Thymus (tissue), 11 donors: ENCODE measurements around the gene PSORS1C2. TPM values are rescaled to one million over a fixed set of nuclear protein-coding genes. Genes with fewer than 3 reads are reported as not detected.
"Not testable (repeated sequence)": the region's sequence is repeated elsewhere in the genome, so short reads cannot be mapped to it uniquely, and the experiment has no call there.

Experiments used
- DNase-seq, 9 donors: peaks; one replicate each; pipeline ENCODE4 v3.0.0-alpha.2; 2013; ENCODE audit warnings: low spot score in 9 of 9, low read depth in 6 of 9, missing footprints in 1 of 9
- H3K27ac ChIP-seq, 2 donors: one replicate each; pipeline ENCODE4 v1.5.1; 2013; ENCODE audit warnings: control low read depth in 1 of 2, low read depth in 1 of 2, low read length in 1 of 2, mild to moderate bottlenecking in 1 of 2, moderate library complexity in 1 of 2
- H3K27me3 ChIP-seq, 2 donors: one replicate each; pipeline ENCODE4 v1.5.1; 2013; ENCODE audit warnings: low read length in 1 of 2; ENCODE audit not compliant: control insufficient read depth in 2 of 2, insufficient read depth in 1 of 2
- H3K36me3 ChIP-seq, 2 donors: one replicate each; pipeline ENCODE4 v1.5.1; 2013; ENCODE audit warnings: low read length in 1 of 2, mild to moderate bottlenecking in 1 of 2, moderate library complexity in 1 of 2; ENCODE audit not compliant: control insufficient read depth in 2 of 2, insufficient read depth in 2 of 2
- H3K4me1 ChIP-seq, 2 donors: one replicate each; pipeline ENCODE4 v1.5.1; 2013; ENCODE audit warnings: low read length in 2 of 2; ENCODE audit not compliant: control insufficient read depth in 2 of 2, insufficient read depth in 2 of 2
- H3K4me3 ChIP-seq, 2 donors: one replicate each; pipeline ENCODE4 v1.5.1; 2013; ENCODE audit warnings: low read length in 2 of 2, control low read depth in 1 of 2, mild to moderate bottlenecking in 1 of 2
- H3K9me3 ChIP-seq, 2 donors: one replicate each; pipeline ENCODE4 v1.5.1; 2013; ENCODE audit warnings: low read length in 1 of 2, mild to moderate bottlenecking in 1 of 2; ENCODE audit not compliant: control insufficient read depth in 2 of 2, insufficient read depth in 1 of 2
- WGBS: extraction: QIAGEN DNeasy Blood & Tissue Kit; methylation state at CpG from one replicate; pipeline ENCODE4 v1.1.7; 2013; 5-methylcytosine and 5-hydroxymethylcytosine counted together
- polyA plus RNA-seq: library from polyadenylated mRNA; stranded (reverse); fragments of 200-250 nt; gene quantifications from one replicate; pipeline ENCODE4 v1.2.3, GENCODE V29; 2013
- total RNA-seq: library from RNA; stranded (reverse); fragments of 120-200 nt; gene quantifications from one replicate; pipeline ENCODE4 v1.2.4, GENCODE V29; 2013
- donor health status: healthy.

The PSORS1C2 gene
- total and polyA plus RNA-seq, 2 donors = 16.4 TPM; not detected in 1

GRCh38 chr6:31169858-31170599 is 31.2 kb upstream of the PSORS1C2 start:
- H3K36me3 ChIP-seq, H3K9me3 ChIP-seq, H3K27ac ChIP-seq, H3K27me3 ChIP-seq, DNase-seq, H3K4me1 ChIP-seq, H3K4me3 ChIP-seq: not testable (repeated sequence)
- WGBS = 80% methylated on average over 23 of the region's 23 CpGs

- Histone ChIP-seq H3K4me1 (no peaks in the 10 kb centered on the region), H3K27ac (no peak overlapping the region), H3K36me3 (peaks cover 0 to 7% of the 10 kb centered on the region in 2 donors), H3K9me3 (no peaks in the 10 kb centered on the region), H3K4me3 (no peak overlapping the region), H3K27me3 (no peaks in the 10 kb centered on the region)
- no peak for DNase-seq
- 95% methylated on average over 10 of the region's 10 CpGs for WGBS
Measured at GRCh38 chr6:31169123-31169857, 30.4 kb upstream of the PSORS1C2 start.

GRCh38 chr6:31168606-31169005 is 29.7 kb upstream of the PSORS1C2 start:
- Histone ChIP-seq H3K36me3 (peaks cover 0 to 11% of the 10 kb centered on the region in 2 donors), H3K4me3 (no peak overlapping the region), H3K27ac (no peak overlapping the region), H3K9me3 (no peaks in the 10 kb centered on the region), H3K27me3 (no peaks in the 10 kb centered on the region), H3K4me1 (no peaks in the 10 kb centered on the region)
- WGBS = over 99% methylated on average over 3 of the region's 3 CpGs
- DNase-seq = no peak

- Histone ChIP-seq H3K36me3 (peaks cover 16 to 35% of the 10 kb centered on the region in 2 donors), H3K4me1 (no peaks in the 10 kb centered on the region), H3K27ac (no peak overlapping the region), H3K27me3 (no peaks in the 10 kb centered on the region), H3K9me3 (no peaks in the 10 kb centered on the region), H3K4me3 (no peak overlapping the region)
- 77% methylated on average over 5 of the region's 5 CpGs for WGBS
- no peak for DNase-seq
Measured at GRCh38 chr6:31165986-31166385, 27.1 kb upstream of the PSORS1C2 start.

GRCh38 chr6:31165064-31165832 is 26.4 kb upstream of the PSORS1C2 start:
- 96% methylated on average over 17 of the region's 17 CpGs for WGBS
- H3K36me3 ChIP-seq = peaks cover 16 to 36% of the 10 kb centered on the region in 2 donors
- DNase-seq, H3K9me3 ChIP-seq, H3K4me3 ChIP-seq, H3K27ac ChIP-seq, H3K27me3 ChIP-seq, H3K4me1 ChIP-seq: not testable (repeated sequence)

- WGBS = 96% methylated on average over 7 of the region's 9 CpGs
- DNase-seq, H3K4me3 ChIP-seq, H3K9me3 ChIP-seq, H3K4me1 ChIP-seq, H3K27me3 ChIP-seq, H3K27ac ChIP-seq: not testable (repeated sequence)
- peaks cover 16 to 36% of the 10 kb centered on the region in 2 donors for H3K36me3 ChIP-seq
Measured at GRCh38 chr6:31164475-31165063, 25.7 kb upstream of the PSORS1C2 start.

GRCh38 chr6:31163922-31164321 is 25.1 kb upstream of the PSORS1C2 start:
- Histone ChIP-seq H3K27me3 (no peaks in the 10 kb centered on the region), H3K4me3 (no peak overlapping the region), H3K27ac (no peak overlapping the region), H3K9me3 (no peaks in the 10 kb centered on the region), H3K4me1 (peaks cover 8 to 10% of the 10 kb centered on the region in 2 donors), H3K36me3 (peaks cover 16 to 36% of the 10 kb centered on the region in 2 donors)
- DNase-seq = no peak

- no peaks in the 10 kb centered on the region for H3K9me3 ChIP-seq
- no peak for DNase-seq
- whole genome bisulfite sequencing = 98% methylated on average over 13 of the region's 13 CpGs
- no peak overlapping the region for H3K4me3 ChIP-seq
- peaks cover 8 to 12% of the 10 kb centered on the region in 2 donors for H3K4me1 ChIP-seq
- H3K27me3 ChIP-seq = no peaks in the 10 kb centered on the region
- H3K36me3 ChIP-seq = peaks cover 16 to 36% of the 10 kb centered on the region in 2 donors
- no peak overlapping the region for H3K27ac ChIP-seq
Measured at GRCh38 chr6:31162463-31163165, 23.7 kb upstream of the PSORS1C2 start.
